Hypothalamus (tissue), 51 donors: ENCODE results near the gene IMPDH2.
"Not testable (repeated sequence)": the region's sequence is repeated elsewhere in the genome, so short reads cannot be mapped to it uniquely, and the experiment has no call there.

Source experiments
- DNase-seq, 51 donors: peaks; one replicate each; lab custom pipeline; 2025; lab: John Stamatoyannopoulos, UW

The IMPDH2 gene

GRCh38 chr3:49021813-49022687, 7.1 kb downstream of the IMPDH2 start, which contains the start of gene NDUFAF3:
NDUFAF3 (plus strand) TSS chr3:49022121; CDS start chr3:49022145, 24 bp downstream.
- DNase-seq = peak; percentile 52 to 92 (median 84)

- DNase-seq = peak; percentile 78 to 98 (median 94)
Measured at GRCh38 chr3:49021213-49021812, 7.9 kb downstream of the IMPDH2 start.

- DNase-seq = peak in 12 of 51 donors; percentile 20 to 67 (median 44)
Measured at GRCh38 chr3:49020330-49021212, 8.6 kb downstream of the IMPDH2 start.

- no peak for DNase-seq
Measured at GRCh38 chr3:49019941-49020329, 9.3 kb downstream of the IMPDH2 start.

DNA sequence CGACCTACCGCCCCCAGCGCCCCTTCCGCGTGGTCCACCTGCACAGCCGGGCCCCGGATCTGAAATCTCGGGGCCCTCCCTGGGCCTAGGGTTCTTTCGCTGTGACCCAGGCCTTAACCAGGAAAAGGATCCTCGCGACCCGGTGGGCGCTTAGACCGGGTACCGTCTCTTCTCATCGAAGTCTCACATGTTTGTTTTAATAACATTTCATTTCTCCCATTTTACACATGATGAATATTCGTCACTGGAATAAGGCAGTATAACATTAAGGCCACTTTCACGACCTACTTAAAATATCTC, 10.5 kb downstream of the IMPDH2 start:
- DNase-seq = no peak

DNA sequence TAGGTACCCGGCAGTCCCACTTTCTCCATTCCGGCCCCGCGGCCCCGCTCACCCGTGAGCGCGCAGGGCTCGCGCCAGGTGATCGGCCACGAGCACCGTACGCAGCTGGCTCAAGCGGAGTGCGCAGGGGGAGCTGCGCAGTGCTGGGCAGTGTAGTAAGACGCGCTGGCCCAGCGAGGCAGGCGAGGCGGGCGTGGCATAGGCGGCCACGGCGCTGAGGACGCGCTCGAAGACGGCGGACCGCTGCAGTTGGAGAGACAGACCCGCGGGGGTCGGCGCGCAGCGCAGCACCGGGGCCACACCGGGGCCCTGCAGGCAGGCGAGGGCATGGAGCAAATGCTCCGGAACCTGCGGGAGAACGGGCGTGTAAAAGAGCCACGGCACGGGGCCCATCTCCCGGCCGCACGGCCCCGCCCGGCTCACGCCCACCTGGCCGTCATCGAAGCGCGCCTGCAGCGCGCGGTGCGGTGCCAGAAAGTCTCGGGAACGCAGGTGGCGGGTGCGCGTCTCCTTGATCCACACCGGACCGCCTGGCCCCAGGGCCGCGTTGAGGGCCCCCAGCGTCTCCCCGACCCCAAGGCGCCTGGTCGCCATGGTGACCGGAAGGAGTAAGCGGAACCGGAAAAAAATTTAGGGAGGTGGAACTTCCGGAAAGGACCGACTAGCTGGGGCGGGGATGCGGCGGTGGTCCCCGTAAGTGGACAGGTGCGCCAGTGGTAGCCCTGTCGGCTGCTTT, 11.1 kb downstream of the IMPDH2 start, which contains the start of gene DALRD3:
DALRD3 (minus strand) TSS at position 610 of the 736 bp plus-strand sequence; CDS start at position 594, 16 bp downstream.
- peak in 45 of 51 donors; percentile 11 to 80 (median 54) for DNase-seq

DNA sequence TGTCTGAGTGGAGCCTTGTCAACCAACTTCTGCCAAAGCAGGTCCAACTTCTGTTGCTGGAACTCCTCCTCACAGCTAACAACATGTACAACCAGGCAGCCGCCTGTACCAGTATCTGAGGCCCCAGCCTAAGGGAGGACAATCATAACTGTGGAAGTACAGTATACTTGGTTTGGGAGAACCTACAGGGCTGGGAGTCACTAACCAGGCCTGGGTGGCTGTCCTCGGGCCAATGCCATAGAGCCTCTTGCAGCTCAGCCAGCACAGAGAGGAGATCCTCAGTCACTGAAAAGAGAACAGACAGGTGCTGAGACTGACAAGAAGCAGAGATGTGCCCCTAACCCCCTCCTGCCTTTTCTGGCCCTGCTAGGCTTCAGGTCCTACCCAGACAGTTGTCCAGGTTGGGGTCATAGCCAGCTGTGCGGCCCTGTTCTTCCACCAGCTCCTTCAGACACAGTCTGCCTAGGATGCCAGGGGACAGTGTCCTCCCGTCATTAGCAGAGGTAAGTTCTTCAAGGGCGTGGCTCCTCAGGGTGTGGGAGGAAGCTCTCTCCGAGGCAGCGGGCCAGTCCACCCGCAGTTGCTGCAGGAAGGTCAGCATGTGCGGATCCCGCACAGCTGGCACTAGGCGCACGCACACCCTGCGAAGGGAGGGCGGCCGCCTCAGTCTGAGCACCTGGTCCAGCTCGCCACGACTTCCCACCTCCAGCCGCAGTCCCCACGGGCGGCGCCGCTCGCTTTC, 11.8 kb downstream of the IMPDH2 start:
- DNase-seq = no peak

GRCh38 chr3:49016414-49017228, 12.6 kb downstream of the IMPDH2 start:
- no peak for DNase-seq

DNA sequence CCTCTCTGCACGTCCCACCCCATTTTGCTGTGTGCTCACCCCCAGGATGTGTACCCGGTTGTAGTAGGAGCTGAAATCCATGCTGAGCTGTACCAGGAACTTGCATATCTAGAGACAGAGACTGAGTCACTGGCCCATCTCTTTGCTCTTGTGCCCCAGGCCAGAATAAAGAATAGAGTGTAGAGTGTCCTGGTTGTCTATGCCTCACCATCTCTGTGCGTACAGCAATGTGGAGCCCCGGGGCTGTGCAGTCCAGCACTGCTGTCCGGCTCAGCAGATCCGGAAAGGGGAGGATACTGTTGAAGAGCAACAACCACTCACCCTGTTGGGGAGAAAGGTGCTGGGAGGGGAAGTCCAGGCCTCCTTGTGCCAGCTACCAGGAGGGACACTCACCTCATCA, 13.4 kb downstream of the IMPDH2 start:
- no peak for DNase-seq

DNA sequence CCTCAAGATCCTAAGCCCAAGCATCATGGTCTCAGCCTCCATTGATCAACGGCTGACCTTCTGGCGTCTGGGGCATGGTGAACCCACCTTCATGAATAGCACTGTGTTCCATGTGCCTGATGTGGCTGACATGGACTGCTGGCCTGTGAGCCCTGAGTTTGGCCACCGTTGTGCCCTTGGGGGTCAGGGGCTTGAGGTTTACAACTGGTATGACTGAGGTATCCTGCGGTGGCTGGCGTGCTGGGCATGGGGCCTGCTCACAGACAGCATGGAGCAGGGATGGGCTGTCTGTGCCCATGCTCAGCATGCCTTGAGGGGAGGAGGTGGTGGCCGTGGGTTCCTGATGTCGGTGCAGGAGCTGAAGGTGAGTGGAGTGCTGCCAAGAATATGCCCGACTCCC, 14.1 kb downstream of the IMPDH2 start:
- no peak for DNase-seq

DNA sequence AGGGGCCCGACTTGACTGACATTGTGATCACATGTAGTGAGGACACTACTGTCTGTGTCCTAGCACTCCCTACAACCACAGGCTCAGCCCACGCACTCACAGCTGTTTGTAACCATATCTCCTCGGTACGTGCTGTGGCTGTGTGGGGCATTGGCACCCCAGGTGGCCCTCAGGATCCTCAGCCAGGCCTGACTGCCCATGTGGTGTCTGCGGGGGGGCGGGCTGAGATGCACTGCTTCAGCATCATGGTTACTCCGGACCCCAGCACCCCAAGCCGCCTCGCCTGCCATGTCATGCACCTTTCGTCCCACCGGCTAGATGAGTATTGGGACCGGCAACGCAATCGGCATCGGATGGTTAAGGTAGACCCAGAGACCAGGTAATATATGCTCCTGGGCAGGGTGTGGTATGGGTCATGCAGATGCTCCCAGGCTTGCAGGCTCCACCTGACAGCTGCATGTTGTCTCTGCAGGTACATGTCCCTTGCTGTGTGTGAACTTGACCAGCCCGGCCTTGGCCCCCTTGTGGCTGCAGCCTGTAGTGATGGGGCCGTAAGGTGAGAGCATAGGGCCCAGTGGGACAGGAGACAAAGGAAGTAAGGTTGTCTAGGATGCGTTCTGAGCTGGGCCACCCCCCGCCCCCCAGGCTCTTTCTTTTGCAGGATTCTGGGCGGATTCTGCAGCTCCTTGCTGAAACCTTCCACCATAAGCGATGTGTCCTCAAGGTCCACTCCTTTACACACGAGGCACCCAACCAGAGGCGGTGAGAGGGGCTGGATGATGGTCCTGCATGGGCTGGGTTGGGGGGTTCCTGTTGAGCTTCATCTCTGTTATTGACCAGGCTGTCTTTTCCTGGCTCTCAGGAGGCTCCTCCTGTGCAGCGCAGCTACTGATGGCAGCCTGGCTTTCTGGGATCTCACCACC, 15.2 kb downstream of the IMPDH2 start:
- DNase-seq = no peak

DNA sequence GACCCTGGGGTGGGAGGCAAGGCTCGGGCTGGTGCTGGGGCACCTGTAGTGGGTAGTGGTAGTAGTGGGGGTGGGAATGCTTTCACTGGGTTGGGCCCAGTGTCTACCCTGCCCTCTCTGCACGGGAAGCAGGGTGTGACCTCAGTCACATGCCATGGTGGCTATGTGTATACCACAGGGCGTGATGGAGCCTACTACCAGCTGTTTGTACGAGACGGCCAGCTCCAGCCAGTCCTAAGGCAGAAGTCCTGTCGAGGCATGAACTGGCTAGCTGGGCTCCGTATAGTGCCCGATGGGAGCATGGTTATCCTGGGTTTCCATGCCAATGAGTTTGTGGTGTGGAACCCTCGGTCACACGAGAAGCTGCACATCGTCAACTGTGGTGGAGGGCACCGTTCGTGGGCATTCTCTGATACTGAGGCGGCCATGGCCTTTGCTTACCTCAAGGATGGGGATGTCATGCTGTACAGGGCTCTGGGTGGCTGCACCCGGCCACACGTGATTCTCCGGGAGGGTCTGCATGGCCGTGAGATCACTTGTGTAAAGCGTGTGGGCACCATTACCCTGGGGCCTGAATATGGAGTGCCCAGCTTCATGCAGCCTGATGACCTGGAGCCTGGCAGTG, 16.0 kb downstream of the IMPDH2 start:
- no peak for DNase-seq

DNA sequence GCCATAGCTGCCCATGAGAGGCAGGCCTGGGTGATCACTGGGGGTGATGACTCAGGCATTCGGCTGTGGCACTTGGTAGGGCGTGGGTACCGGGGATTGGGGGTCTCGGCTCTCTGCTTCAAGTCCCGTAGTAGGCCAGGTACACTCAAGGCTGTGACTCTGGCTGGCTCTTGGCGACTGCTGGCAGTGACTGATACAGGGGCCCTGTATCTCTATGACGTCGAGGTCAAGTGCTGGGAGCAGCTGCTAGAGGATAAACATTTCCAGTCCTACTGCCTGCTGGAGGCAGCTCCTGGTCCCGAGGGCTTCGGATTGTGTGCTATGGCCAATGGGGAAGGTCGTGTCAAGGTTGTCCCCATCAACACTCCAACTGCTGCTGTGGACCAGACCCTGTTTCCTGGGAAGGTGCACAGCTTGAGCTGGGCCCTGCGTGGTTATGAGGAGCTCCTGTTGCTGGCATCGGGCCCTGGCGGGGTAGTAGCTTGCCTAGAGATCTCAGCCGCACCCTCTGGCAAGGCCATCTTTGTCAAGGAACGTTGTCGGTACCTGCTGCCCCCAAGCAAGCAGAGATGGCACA, 16.7 kb downstream of the IMPDH2 start:
- DNase-seq = no peak

GRCh38 chr3:49009396-49009795, 19.8 kb downstream of the IMPDH2 start:
- DNase-seq = no peak

- not testable (repeated sequence) for DNase-seq
Measured at GRCh38 chr3:49008627-49009026, 20.6 kb downstream of the IMPDH2 start.

DNA sequence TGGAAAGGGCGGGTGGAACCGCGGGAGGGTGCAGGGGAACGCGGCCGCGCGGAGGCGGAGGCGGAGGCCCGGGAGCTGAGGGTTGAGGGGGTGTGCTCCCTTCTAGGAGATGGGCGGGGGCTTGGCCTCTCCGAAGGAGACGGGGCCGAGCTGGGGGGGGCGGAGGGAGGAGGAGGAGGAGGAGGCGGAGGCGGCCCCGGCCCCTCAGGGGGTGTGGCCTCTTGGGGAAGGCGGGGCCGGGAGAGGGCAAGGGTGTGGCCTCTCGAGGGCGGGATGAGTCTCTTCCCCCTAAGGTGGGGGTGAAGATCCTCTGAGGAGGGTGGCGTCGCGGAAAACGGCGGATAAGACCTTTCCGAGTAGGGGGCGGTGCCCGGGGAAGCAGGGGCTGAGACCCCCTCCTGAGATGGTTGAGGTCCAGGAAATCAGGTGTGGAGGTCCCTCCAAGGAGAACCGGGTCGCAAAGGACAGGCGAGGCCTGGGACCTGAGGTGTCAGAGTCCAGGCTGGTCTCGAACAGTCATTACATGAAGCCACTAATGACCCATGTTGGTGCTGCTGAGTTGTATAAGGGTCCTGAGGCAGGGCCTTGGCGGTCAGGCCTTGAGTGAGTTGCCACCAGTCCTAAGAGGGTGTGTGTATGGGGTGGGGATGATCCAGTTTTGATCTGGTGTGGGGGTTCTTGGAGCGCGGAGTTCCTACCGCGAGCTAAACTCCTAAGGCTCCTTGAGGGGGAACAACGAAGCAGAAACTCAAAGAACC, 21.2 kb downstream of the IMPDH2 start:
- peak in 48 of 51 donors; percentile 25 to 90 (median 71) for DNase-seq
